GM19239 (cell line): ENCODE results near the gene MFSD6L.

Source experiments
- DNase-seq: peaks from one replicate; pipeline ENCODE4 v3.0.0; 2011; ENCODE audit warnings: low spot score; ENCODE audit not compliant: insufficient read length
- FAIRE-seq: peaks from 2 replicates; lab custom pipeline; 2011; peaks lifted over from hg19 to GRCh38; lab: Jason Lieb, UNC

The MFSD6L gene

DNA sequence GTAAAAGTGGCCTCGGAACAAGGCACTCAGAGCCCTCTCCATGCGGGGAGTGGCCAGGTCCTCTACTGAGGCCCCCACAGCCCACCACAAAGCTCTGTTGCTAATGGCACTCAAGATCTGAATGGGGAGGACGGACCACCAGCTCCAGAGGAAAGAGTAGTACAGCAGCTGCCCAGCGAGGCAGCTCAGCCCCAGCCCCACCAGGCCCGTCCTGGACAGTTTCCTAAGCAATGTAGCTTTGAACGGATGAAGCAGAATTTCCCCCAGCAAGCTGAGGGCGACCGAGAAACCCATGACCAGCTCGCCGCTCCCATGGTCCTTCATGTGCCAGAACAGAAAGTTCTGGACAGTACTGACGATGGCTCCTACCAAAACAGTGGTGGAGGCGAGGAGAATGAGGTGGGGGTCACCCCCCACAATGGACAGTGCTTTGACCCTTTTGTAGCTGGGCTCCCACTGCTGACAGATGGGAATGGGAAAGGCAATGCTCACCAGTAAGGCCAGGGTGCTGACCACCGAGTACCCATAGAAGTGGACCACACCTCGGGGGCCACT is 1.5 kb downstream of the MFSD6L start:
- FAIRE-seq: no peak

DNA sequence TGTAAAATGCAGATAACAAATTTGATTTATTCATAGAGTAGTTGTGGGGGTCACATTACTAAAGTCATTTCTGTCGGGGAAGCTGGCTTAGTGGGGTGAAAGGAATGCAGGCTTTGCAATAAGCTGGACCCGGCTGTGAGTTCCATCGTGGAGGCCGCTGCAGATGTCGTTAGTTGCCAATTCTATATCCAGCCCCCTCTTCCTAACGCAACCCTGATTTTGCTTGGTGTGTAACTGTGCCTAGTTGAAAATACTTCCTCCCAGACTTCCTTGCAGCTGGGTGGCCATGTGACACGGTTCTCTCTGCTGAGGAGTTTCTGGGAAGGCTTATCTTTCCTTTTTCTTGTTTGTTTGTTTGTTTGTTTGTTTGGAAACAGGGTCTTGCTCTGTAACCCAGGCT is 4.5 kb downstream of the MFSD6L start:
- DNase-seq (no peak), FAIRE-seq (no peak)

More for the DNA sequence above, 1.5 kb downstream of the MFSD6L start:
- no peak for DNase-seq

DNA sequence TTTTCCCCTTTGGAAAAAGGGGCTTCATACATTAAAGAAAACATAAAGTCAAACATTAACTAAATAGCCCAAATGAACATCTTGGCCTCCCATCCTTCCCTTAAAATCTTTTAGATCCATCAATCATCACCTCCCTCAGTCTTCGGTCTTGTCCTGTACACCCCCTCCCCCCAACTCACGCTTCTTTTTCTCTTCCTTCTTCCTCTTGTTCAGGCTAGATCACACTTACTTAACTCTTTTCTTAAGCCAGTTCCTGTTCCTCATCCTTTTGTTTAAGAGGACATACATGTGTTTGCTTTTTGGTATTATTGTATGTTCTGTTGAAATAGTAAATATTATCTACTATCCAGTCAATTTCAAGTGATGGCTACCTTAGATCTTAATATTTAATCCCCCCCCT is 5.5 kb downstream of the MFSD6L start:
- DNase-seq: no peak
- FAIRE-seq: no peak

DNA sequence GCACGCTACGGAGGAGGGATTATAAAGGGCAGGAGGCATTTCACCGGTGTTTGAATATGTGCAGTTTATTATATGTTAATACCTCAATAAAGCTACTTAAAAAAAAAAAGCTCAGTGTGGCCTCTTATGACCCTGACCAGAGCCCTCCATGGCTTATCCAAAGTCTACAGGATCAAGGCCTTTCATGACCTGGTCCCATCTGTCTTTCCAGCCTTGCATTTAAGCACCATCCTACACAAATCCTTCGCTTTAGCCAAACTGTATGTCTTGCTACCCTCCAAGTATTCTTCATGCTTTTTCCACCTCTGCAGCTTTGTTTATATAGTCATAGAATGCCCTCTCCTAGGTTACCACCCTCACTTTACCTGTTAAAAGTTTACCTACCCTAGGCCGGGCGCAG is 6.5 kb downstream of the MFSD6L start:
- DNase-seq (no peak), FAIRE-seq (no peak)

DNA sequence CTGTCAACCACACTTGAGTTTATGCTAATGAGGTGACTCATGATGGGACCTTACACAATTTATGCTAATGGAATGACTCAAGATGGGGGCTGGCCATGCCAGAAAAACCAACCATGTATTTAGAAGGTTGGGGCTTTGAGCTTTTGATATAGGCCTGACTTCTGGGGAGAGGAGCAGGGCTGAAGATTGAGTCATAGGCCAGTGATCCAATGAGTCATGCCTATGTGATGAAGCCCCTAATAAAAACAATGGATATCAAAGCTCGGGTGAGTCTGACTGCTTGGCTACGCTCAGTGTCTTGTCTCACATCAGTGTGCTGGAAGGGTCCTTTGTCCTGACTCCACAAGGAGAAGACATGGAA is 7.3 kb downstream of the MFSD6L start:
- DNase-seq (no peak), FAIRE-seq (no peak)

DNA sequence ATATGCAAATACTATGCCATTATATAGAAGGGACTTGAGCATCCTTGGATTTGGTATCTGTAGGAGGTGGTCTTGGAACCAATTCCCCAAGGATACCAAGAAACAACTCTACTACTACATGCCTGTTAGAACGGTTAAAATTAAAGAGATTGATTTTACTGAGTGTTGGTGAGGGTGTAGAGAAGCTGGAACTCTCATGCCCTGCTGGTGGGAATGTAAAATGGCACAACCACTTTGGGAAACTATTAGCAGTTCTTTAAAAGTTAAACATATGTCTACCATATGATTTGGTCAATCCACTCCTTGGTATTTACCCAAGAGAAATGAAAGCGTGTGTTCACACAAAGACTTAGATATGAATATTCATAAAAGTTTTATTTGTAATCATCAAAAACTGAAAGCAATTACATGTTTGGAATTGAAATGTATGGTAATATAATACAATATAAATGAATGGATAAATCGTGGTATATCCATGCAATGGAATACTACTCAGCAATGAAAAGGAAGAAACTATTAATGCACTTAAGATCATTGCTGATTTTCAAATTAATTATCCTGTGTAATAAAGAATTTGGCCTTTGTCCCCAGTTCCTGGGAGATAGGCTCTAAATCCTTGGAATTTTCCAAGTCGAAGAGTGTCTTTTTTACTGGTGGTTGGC is 7.8 kb downstream of the MFSD6L start:
- DNase-seq (no peak), FAIRE-seq (no peak)

DNA sequence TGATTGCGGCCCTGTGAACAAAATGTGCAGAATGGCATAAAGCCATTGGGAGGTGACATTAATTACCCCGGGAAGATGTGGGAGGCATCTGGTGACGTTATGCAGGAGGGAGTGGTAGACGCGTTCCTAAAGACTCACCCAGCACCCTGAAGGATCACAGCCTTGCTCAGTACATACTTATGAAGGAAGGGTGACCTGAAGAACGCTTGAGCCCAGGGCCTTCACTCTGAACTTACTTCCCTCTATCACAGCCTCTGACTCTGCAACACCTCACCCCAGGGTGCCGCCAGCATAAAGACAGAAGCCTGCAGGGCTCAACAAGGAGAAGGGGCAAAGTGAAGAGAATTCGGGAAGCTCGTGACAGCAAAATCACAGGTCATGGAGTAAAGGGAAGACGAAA is 9.4 kb downstream of the MFSD6L start:
- DNase-seq (no peak), FAIRE-seq (no peak)

DNA sequence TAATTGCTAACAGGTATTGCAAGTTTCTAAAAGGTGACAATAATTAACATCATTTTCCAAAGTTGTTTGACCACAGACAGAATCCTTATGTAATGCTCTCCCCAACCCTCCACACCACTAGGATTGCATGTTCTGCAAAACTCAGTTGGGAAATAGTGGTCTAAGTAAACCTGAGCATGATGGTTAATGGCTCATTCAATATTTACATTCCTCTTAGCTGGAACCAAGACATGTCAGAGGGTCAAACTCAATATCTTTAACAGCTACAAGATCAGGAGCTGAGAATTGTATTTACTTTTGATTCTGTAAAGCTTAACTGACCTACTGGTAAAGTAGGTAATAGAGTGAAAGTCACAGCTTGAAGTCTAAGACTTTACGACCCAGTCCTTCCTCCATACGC is 10.2 kb downstream of the MFSD6L start:
- no peak for FAIRE-seq

DNA sequence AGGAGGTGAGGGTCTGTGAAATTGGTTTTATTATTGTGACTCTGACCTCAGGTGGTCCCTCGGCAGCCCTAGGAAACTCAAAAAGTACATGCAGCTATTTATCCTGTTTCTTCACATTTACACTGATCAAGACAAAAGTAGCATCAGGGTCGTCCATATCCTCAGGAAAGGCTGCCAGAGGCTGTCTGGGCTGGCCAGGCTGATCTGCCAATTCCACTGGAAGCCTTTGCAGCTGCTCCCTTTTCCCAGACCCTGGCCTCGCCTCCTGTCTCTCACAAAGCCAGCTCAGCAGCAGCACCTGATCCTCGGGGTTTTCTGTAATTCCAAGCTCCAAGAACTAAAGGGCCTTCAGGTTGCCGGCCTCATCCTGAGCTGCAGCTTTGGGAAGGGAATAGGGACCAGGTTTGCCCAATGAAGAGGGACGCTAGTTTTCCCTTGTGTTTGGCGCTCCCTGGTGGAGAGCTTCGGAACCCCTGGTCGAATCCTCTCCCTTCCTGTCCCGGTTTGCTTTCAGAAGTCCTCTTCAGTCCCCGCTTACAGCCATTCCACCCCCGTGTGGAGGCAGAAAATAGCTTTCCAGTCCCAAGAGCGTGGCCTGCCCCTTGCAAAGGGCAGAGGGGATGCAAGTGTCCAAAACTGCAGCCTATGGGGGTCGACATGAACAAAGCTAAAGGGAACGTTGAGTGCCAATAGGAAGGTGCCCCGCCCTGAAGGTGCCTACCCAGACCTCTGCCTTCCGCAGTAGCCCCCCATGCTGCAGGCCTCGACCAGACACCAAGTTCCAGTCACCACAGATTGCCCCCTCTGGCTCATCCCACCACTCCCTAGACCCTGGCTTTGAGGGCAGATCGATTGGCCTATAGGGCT is 13.4 kb downstream of the MFSD6L start:
- peak; percentile 91 for FAIRE-seq
- DNase-seq: peak; percentile 40

More for the DNA sequence above, 10.2 kb downstream of the MFSD6L start:
- no peak for DNase-seq

DNA sequence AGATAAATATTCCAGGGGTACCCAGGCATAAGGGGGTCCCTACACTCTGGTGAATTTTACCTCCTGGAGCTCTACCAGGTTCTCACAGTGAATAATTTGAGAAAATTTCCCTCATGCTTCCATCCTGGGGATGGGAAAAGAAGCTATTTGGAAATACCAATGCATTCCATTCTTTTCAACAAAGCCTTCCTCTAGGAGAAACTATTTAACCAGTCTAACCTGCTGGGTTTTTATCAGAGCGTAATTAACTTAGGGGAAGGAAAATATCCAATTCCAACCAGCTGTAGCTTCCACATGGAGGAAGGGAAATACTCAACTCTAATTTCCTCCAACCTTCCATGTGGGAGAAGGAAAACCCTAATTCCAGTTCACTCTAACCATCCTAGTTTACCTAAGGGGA is 17.0 kb downstream of the MFSD6L start:
- DNase-seq (no peak), FAIRE-seq (no peak)

DNA sequence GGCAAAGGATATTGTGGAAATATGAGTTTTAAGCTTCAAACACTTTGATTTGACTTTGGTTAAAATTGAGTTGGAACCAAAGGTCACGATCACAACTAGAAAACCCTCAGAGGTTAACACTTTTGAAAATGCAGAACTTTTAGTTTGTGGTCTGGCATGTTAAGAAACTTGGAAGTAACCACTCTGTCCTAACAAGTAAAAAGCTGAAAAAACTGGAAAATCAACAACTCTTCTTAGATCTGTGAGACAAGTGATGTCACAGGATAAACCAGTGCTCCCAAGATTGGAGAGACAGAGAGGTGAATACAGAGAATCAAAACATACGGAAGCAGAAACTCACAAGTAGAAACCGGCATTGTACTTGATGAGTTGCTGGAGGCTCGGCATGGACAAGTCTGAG is 17.4 kb downstream of the MFSD6L start:
- FAIRE-seq (no peak), DNase-seq (no peak)

DNA sequence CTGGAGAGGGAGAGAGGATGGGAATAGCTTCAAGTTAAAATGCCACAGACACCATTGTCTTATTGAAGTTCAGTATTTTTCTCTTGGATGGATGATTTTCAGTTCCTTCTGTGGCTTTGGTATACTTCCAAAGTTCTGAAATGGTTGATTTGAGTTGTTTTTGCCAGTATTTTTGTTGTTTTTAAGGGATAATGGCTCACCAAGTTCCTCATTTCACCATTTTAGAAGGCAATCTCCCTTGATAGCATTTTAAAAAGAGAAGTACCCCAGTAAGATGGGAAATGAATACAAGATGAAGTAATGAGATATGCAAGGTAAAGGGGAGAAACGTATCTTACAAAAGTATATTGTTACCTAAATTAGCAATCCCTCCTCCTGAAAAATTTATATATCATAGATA is 22.3 kb downstream of the MFSD6L start:
- DNase-seq (no peak), FAIRE-seq (no peak)

DNA sequence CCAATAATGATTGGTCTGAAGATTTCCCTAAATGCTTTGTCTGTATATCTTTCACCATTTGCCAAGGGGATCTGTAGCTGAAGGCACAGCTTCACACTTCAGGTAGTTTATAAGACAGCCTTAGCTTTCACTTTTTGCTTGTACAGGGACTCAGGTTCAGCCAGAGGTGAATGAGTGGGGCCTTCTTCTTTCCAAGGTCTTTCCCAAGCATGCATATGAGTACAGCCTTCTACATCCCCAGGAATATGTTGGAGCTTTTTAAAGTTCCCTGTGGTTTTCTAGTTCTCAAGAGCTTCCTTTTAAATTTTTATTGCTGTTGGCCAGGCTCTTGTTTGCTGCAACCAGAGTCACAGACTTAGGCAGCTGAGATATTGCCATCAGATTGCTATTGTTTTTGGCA is 22.9 kb downstream of the MFSD6L start:
- no peak for FAIRE-seq
- DNase-seq: no peak

DNA sequence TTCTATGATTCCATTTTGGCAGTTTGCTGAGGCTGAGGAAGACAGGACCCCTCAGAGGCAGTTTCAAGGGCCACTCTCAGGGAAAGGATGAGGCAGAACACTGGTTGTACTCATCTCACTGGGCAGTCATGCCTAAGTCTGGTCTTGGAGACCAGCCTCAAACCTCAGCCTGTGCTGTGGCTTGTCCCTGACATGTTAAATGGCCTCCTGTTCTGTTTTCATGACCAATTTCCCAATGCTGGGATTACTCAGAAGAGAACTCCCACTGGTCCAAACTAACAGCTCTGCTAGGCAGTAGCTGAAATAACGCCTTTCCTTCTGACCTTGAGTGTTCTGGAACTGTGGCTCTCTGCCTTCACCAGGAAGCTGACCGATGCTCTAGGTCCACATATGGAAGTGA is 32.4 kb downstream of the MFSD6L start:
- DNase-seq (no peak), FAIRE-seq (no peak)

DNA sequence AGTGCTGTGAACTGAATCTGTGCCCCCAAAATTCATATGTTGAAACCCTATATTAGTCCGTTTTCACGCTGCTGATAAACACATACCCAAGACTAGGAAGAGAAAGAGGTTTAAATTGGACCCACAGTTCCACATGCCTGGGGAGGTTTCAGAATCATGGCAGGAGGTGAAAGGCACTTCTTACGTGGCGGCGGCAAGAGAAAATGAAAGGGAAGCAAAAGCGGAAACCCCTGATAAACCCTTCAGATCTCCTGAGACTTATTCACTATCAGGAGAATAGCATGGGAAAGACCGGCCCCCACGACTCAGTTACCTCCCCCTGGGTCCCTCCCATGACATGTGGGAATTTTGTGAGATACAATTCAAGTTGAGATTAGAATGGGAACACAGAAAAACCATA is 37.2 kb downstream of the MFSD6L start:
- FAIRE-seq: no peak
- DNase-seq: no peak

DNA sequence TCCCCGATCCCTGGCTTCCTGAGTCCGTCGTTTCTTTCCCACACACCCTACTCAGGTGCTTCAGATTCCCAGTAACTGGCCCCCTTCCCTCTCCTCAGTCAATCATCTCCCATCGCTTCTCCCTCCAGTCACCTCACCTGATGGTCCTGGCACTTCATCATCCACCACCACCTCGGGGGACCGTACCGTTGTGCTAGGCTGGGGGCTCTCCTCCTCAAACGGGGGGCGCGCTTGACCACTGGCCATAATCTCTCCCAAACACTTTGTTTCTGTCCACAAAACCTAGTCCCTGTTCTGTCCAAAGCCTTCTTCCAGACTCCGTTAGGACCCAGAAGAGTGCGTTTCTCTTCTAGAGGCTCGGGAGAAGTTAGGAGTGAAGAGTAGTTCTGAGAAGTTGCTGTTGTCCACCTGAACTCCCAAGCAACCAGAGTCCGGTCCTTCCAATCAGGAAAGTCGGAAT is 41.0 kb downstream of the MFSD6L start, which contains the start of gene SPDYE4:
Gene SPDYE4 (minus strand): TSS at position 410 of the 460 bp plus-strand sequence. CDS start 164 bp downstream, at position 246.
- no peak for FAIRE-seq
- no peak for DNase-seq

DNA sequence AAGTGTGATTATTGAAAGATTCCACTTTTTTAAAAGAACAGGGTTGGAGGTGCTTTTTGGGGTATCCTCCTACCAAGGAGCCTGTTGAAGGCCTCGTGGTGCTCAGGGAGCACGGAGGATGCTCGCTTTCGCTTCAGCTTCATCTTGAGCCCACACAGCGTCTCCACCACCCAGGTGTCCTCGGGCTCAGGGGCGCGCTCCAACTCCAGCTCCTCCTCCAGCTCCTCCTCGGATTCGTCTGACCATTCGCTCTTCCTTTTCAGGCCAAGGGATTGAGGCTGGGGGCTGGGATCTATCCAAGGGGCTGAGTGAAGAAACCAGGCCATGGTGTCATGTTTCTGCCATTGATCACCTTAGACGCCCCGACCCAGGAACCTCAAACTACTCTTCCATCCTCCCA is 42.0 kb downstream of the MFSD6L start:
- no peak for DNase-seq
- no peak for FAIRE-seq

DNA sequence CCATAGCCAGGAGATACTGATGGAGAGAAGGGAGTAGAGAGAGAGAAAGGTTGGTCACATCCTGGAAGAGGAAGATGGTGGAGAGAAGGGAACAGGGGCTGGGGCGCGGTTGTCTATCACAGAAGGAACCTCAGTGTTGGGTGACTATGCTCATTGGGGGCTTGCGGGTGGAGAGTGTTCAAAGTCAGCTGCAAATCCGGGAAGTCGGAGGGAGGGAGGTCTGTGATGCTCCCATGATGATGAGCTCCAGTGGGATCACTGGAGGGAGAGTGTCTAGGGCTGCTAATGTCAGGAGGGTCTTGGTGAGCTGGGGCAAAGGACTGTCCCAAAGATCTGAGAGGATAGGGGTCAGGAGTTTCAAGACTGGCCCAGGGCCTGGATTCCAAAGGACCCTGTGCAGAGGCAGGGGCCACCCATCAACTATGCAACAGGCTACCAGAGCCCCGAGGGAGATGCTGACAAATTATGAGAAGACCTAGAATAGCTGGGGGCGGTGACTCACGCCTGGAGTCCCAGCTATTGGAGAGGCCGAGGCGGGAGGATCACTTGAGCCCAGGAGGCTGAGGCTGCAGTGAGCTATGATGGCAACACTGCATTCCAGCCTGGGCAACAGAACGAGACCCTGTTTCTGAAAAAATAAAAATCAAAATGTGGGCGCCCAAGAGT is 43.4 kb downstream of the MFSD6L start:
- FAIRE-seq (no peak), DNase-seq (no peak)

DNA sequence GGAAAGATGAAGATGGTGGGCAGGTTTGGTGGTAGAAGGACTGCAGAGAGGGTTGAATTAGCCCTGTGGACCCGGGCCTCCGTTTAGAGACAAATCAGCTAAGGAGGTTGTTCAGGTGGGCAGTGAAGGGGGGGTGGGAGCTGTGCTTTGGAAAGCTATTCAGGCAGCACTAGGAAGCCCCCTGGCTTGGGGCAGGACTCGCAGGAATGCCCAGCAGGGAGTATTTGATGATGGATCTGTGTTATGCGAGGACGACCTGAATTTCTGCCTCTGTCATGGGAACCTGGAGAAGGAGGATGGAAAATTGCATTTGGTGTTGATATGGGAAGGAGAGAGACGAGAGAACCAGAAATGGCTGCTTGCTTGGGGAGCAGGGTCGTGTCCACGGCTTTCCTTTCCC is 44.3 kb downstream of the MFSD6L start:
- FAIRE-seq (no peak), DNase-seq (no peak)

DNA sequence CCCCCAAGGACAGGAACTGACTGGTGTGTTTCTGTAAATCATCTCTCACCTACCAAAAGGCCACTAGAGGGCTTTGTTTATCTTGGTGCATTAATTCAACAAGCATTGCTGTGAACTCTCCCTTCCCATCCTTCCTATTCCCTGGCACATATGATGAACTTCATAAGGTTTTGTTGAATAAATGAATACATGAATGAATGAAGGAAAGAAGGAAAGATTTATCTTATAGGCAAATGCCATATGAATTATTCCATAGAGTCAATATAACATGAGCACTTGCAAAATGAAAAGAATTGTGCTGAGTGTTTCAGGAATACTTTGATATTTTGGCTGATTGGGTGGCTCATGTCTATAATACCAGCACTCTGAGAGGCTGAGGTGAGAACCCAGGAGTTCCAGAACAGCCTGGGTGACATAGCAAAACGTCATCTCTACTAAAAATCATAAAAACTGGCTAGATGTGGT is 45.2 kb downstream of the MFSD6L start:
- FAIRE-seq: peak; percentile 70
- no peak for DNase-seq
